Urinary bladder (tissue), 4 donors: ENCODE measurements around the gene RUSC1. TPM values are rescaled to one million over a fixed set of nuclear protein-coding genes. Genes with fewer than 3 reads are reported as not detected.

Experiments used
- DNase-seq: peaks from one replicate; pipeline ENCODE4 v3.0.0-alpha.2; 2015; ENCODE audit errors: extremely low spot score
- H3K27ac ChIP-seq: one replicate; pipeline ENCODE4 v1.5.1; 2013; ENCODE audit warnings: low read depth, mild to moderate bottlenecking, moderate library complexity
- H3K36me3 ChIP-seq: one replicate; pipeline ENCODE4 v1.6.1; 2013; ENCODE audit warnings: mild to moderate bottlenecking, moderate library complexity; ENCODE audit not compliant: insufficient read depth
- H3K4me1 ChIP-seq: one replicate; pipeline ENCODE4 v1.6.1; 2013; ENCODE audit warnings: mild to moderate bottlenecking, moderate library complexity; ENCODE audit not compliant: insufficient read depth
- H3K4me3 ChIP-seq: one replicate; pipeline ENCODE4 v1.5.1; 2013; ENCODE audit warnings: low read depth, low read length
- WGBS: extraction: QIAGEN DNeasy Blood & Tissue Kit; methylation state at CpG from one replicate; pipeline ENCODE4 v1.1.7; 2013; 5-methylcytosine and 5-hydroxymethylcytosine counted together
- polyA plus RNA-seq: library from polyadenylated mRNA; stranded (reverse); fragments of 200-250 nt; gene quantifications from one replicate; pipeline ENCODE4 v1.2.3, GENCODE V29; 2013
- total RNA-seq: library from RNA; depleted of rRNA; stranded (reverse); fragments of >200 nt; gene quantifications from one replicate; pipeline ENCODE4 v1.2.3, GENCODE V29; 2014
- donor health status: healthy with polysubstance abuse.
- donor health status: healthy.

Gene RUSC1
- total and polyA plus RNA-seq, 2 donors: 13.8 to 36.3 TPM

DNA sequence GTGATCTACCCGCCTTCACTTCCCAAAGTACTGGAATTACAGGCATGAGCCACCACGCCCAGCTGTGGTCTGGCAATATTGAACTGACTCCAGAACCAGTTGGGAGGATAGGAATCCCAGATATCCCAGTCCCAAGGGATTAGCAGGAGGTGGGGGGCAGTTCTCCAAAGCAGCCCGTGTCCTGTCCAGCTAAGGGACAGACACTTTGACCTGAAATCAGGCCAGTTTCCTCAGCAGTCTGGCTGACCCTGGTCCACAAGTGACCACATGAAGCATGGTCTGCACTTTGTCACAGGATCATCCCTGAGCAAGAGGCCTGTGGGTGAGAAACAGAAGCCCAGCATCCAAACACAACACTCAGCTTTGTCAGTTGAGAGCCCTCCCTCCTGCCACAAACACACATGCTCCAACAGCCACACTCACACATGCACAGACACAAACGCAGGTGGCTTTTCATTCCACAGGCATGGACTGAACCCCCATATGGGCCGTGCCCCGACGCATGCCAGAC is 14.8 kb upstream of the RUSC1 start:
- no peaks in the 10 kb centered on the region for H3K36me3 ChIP-seq
- DNase-seq: no peak
- peaks cover 3% of the 10 kb centered on the region for H3K4me1 ChIP-seq
- no peak overlapping the region for H3K27ac ChIP-seq
- WGBS: 72% methylated on average over 7 of the region's 7 CpGs
- no peak overlapping the region for H3K4me3 ChIP-seq

DNA sequence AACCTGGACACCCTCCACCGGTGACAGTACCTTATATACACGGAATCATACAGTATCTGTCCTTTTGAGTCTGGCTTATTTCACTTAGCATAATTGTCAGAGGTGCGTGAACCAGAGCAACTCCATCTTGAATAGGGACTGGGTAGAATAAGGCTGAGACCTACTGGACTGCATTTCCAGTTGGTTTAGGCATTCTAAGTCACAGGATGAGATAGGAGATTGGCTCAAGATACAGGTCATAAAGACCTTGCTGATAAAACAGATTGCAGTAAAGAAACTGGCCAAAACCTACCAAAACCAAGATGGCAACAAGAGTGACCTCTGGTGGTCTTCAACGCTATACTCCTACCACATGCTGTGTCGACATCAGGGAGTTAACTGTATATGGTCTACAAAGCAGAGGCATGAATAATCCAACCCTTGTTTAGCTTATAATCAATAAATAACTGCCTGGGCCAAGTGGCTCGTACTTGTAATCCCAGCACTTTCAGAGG is 13.4 kb upstream of the RUSC1 start:
- H3K4me3 ChIP-seq: no peak overlapping the region
- H3K27ac ChIP-seq: no peak overlapping the region
- WGBS: 37% methylated on average over 6 of the region's 6 CpGs
- H3K4me1 ChIP-seq: peaks cover 3% of the 10 kb centered on the region
- no peak for DNase-seq
- no peaks in the 10 kb centered on the region for H3K36me3 ChIP-seq

DNA sequence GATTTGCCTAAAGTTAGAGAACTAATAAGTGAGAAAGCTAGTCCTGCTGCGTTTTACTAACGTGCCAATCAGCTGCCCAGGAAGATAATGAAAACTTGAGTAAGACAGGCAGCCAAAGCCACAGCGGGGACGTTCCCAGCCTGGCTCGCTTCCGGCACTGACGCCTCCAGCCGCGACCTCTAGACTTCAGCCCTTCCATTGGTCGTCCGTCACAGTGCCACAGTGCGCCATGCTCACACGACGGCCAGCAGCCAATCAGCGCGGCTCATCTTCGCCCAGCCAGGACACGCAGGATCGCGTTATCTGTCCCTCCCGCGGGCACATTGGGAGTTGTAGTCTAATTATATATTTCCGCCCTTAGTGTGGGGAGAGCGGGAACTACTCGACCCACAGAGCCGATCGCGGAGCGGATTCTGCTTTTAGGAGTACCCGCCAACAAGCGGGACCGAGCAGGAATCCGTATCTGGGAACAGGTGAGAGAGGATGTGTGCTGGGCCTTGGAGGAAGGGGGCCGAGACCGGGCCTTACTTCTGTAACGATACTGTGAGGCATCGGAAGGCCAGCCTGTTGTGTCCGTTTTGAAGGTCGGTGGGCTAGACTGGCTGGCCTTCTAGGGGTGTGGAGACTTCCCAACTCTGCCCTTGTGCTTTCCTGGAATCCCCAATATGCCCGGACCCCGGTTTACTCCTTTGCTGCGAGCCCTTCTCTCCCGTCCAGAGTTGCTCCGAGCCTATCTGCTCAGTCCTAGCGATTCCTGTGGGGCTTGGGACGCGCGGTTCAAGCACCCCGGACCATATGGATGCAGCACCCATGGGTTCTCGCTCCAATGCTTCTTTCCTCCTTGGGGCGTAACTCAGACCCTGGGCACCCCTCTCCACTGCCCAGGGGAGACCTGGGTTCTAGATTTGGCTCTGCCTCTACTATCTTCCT is 11.9 kb upstream of the RUSC1 start, which contains the start of gene FDPS:
TSS of gene FDPS (plus strand) at position 374 of the 930 bp plus-strand sequence. CDS start 924 bp downstream, outside the sequence.
- Histone ChIP-seq H3K4me1 (peaks cover 3% of the 10 kb centered on the region), H3K4me3 (peak within 1 kb of the TSS; percentile 70), H3K36me3 (no peaks in the 10 kb centered on the region), H3K27ac (peak within 1 kb of the TSS; percentile 68)
- WGBS: under 1% methylated on average over 51 of the region's 51 CpGs
- DNase-seq: peak; percentile 98

DNA sequence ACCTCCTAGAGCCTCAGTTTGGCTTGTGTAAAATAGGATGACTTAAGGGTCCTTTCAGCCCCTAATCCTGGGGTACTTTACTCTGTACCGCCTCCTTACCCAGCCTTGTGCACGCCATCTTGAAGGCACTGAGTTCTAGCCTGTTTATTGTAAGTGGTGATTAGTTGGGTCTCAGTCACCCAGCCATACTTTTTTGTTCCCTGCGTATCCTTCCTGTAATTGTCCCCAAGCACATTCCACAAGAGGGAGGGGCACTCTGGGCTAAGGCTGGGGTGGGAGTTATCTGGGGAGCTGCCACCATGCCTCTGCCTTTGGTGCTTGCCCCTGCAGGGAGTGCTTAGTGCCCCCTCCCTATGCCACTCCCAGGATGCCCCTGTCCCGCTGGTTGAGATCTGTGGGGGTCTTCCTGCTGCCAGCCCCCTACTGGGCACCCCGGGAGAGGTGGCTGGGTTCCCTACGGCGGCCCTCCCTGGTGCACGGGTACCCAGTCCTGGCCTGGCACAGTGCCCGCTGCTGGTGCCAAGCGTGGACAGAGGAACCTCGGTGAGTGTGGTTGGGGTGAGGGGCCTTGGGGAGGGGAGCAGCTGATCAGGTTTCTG is 11.2 kb upstream of the RUSC1 start:
- peak overlapping the region; percentile 70 for H3K4me3 ChIP-seq
- peaks cover 3% of the 10 kb centered on the region for H3K4me1 ChIP-seq
- H3K36me3 ChIP-seq: no peaks in the 10 kb centered on the region
- no peak for DNase-seq
- no peak overlapping the region for H3K27ac ChIP-seq
- 18% methylated on average over 11 of the region's 11 CpGs for WGBS

DNA sequence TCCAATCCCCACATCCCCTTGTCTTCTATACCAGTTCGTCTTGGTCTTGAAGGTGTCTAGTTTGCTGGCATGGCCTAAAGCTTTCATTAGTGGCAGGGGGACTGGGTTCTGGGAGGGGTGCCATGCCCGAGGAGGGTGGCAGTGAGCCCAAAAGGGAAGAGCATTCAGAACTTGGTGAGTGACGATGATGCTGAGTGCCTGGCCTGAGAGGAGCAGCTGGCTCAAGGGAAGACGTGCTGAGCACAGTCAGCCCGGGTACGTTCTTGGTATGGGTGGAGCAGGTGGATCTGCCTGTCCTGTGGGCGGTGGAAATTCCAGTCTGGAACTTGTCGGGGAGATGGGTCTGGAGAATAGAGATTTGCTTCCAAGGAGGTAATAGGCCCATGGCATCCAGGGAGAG is 7.4 kb upstream of the RUSC1 start:
- no peak for DNase-seq
- 83% methylated on average over 8 of the region's 8 CpGs for WGBS
- no peaks in the 10 kb centered on the region for H3K36me3 ChIP-seq
- H3K4me1 ChIP-seq: peaks cover 3% of the 10 kb centered on the region
- H3K27ac ChIP-seq: no peak overlapping the region
- H3K4me3 ChIP-seq: no peak overlapping the region

DNA sequence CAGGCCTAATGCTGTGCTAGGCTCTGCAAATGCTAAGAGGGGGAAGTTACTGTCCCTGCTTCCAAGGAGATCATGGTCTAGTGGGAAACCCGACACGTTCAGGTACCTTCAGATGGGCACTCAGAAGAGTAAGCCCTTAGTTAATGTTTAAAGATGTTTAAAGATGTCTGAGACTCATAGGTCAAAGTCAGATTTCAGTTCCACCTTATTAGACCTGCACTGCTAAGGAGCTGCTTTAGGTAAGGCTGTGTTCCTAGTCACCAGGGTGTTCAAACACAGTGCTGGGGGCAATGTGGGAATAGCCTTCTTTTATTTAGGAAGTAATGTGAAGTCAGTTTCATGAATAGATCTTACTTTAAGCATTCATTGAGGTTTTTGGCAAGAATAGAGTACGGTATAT is 3.8 kb upstream of the RUSC1 start:
- Histone ChIP-seq H3K36me3 (no peaks in the 10 kb centered on the region), H3K27ac (no peak overlapping the region), H3K4me3 (no peak overlapping the region), H3K4me1 (peaks cover 2% of the 10 kb centered on the region)
- 93% methylated on average over 3 of the region's 3 CpGs for WGBS
- no peak for DNase-seq

DNA sequence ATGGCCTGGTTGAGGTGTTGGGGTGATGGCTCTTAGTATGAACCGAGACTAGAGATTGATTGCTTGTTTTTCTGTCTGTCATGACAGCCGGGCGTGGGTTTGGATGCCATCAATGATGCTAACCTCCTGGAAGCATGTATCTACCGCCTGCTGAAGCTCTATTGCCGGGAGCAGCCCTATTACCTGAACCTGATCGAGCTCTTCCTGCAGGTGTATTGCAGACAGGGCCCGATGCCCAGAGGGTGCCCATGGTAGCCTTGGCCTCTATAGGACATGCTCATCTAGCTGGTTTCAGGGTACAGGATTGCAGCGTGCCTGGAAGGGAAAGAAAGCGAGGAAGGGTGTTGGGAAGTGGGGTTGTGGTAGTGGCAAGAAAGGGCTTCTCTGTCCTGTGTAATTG is 2.6 kb upstream of the RUSC1 start:
- Histone ChIP-seq H3K4me1 (peaks cover 2% of the 10 kb centered on the region), H3K27ac (no peak overlapping the region), H3K36me3 (no peaks in the 10 kb centered on the region), H3K4me3 (no peak overlapping the region)
- no peak for DNase-seq
- 93% methylated on average over 9 of the region's 9 CpGs for WGBS

DNA sequence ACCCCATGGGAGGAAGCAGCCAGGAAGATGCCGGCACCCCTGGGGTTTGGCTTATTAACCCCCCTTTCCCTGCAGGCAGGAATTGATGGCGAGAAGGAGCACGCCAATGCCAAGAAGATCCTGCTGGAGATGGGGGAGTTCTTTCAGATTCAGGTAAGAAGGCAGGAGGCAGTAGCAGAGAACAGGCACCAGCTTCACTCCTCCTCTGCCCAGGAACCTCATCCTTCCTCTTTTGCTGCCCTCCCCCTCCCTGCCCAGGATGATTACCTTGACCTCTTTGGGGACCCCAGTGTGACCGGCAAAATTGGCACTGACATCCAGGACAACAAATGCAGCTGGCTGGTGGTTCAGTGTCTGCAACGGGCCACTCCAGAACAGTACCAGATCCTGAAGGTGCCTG is 1.2 kb upstream of the RUSC1 start:
- Histone ChIP-seq H3K36me3 (no peaks in the 10 kb centered on the region), H3K4me3 (no peak overlapping the region), H3K4me1 (peaks cover 2% of the 10 kb centered on the region), H3K27ac (no peak overlapping the region)
- no peak for DNase-seq
- 91% methylated on average over 5 of the region's 5 CpGs for WGBS

DNA sequence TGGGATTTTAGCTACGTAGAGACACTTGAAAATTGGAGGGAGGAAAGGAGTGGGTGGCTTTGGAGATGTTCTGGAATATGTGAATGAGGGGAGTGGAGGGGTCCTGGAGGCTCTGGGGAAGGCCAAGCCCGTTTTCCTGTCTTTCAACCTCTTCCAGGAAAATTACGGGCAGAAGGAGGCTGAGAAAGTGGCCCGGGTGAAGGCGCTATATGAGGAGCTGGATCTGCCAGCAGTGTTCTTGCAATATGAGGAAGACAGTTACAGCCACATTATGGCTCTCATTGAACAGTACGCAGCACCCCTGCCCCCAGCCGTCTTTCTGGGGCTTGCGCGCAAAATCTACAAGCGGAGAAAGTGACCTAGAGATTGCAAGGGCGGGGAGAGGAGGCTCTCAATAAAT is 442 bp upstream of the RUSC1 start:
- WGBS: 23% methylated on average over 11 of the region's 11 CpGs
- H3K27ac ChIP-seq: no peak overlapping the region
- no peak for DNase-seq
- peaks cover 2% of the 10 kb centered on the region for H3K4me1 ChIP-seq
- H3K36me3 ChIP-seq: no peaks in the 10 kb centered on the region
- H3K4me3 ChIP-seq: peak overlapping the region; percentile 42

DNA sequence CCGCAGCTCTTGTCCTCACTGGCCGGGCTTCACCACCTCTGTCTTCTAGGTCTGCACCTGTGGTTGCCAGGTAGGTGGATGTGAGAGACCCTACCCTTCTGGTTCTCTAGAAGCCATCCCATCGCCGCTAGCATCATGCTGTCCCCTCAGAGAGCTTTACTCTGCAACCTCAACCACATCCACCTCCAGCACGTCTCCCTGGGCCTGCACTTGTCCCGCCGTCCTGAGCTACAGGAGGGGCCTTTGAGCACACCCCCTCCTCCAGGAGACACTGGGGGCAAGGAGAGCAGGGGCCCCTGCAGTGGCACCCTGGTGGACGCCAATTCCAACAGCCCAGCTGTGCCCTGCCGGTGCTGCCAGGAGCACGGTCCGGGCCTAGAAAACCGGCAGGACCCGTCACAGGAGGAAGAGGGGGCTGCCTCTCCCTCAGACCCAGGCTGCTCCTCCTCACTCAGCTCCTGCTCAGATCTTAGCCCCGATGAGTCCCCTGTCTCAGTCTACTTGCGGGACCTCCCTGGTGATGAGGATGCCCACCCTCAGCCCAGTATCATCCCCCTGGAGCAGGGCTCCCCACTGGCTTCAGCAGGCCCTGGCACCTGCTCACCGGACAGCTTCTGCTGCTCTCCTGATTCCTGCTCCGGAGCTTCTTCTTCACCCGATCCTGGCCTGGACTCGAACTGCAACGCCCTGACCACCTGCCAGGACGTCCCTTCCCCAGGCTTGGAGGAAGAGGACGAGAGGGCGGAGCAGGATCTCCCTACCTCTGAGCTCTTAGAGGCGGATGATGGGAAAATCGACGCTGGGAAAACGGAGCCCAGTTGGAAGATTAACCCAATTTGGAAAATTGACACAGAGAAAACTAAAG is 1.2 kb downstream of the RUSC1 start:
- DNase-seq: no peak
- H3K4me1 ChIP-seq: peaks cover 2% of the 10 kb centered on the region
- 38% methylated on average over 27 of the region's 27 CpGs for WGBS

DNA sequence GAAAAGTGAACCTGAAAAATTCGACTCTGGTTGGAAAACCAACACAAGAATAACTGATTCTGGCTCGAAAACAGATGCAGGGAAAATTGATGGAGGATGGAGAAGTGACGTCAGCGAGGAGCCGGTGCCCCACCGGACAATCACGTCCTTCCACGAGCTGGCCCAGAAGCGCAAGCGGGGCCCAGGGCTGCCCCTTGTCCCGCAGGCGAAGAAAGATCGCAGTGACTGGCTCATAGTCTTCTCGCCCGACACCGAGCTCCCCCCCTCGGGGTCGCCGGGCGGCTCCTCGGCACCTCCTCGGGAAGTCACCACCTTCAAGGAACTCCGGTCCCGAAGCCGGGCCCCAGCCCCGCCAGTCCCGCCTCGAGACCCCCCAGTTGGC is 1.9 kb downstream of the RUSC1 start:
- Histone ChIP-seq H3K36me3 (no peaks in the 10 kb centered on the region), H3K4me3 (peak overlapping the region; percentile 69), H3K27ac (peak overlapping the region; percentile 93), H3K4me1 (peaks cover 2% of the 10 kb centered on the region)
- no peak for DNase-seq
- WGBS: under 1% methylated on average over 28 of the region's 28 CpGs

More for the DNA sequence above, 1.2 kb downstream of the RUSC1 start:
- Histone ChIP-seq H3K36me3 (no peaks in the 10 kb centered on the region), H3K27ac (no peak overlapping the region), H3K4me3 (peak overlapping the region; percentile 69)

DNA sequence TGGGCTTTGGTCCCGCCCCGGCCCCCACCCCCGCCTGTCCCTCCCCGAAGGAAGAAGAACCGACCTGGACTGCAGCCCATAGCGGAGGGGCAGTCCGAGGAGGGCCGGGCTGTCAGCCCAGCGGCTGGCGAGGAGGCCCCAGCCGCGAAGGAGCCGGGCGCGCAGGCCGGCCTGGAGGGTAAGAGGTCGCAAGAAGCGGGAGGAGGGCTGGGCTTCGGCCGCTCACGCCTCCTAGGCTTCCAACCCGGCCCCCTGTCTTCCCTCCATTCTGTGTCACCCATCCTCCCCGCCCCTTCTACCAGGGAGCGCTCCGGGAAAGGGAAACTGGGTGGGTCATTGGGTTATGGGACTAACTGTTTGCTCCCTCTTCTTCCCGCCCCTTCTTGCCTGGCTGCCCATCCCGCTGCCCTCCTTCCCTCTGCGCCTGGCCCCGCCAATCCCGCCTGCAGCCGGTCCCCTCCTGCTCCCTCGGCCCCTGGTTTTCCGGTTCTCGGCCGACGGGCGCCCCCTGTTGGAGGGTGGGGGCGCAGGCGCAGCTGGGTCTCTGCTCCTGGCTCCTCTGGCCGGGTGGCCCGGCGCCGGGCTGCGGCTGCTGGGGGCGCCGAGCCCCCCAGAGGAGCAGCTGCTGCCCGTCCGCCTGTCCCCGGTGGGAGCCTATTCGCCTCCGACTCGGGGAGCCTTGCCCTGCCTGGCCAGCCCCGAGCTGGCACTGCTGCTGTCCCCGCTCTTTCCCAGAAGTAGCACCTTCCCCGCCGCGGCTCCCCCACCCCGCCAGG is 2.4 kb downstream of the RUSC1 start:
- DNase-seq: peak; percentile 76
- Histone ChIP-seq H3K27ac (peak overlapping the region; percentile 93), H3K4me3 (peak overlapping the region; percentile 69), H3K4me1 (peaks cover 2% of the 10 kb centered on the region), H3K36me3 (no peaks in the 10 kb centered on the region)
- under 1% methylated on average over 58 of the region's 58 CpGs for WGBS

DNA sequence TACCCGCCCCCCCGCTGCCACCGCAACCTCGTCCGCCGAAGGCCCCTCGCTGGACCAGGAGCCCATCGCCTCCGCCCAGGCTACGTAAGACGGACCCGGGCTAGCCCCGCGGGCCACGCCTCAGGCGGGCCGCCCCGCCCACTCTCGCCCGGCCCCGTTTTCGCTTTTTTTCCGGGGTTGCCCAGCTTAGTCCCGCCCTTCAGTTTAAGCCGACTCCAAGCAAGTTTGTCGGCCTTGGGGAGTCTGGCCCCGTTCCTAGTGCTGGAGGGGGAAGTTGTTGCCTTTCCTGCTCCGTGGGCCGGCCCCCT is 3.0 kb downstream of the RUSC1 start:
- peak overlapping the region; percentile 93 for H3K27ac ChIP-seq
- H3K4me3 ChIP-seq: peak overlapping the region; percentile 69
- DNase-seq: peak; percentile 79
- H3K4me1 ChIP-seq: peaks cover 2% of the 10 kb centered on the region
- H3K36me3 ChIP-seq: no peaks in the 10 kb centered on the region
- under 1% methylated on average over 29 of the region's 29 CpGs for WGBS
